ENCODE results near the gene SPN.
"Not testable (repeated sequence)": the region's sequence is repeated elsewhere in the genome, so short reads cannot be mapped to it uniquely, and the experiment has no call there.

SPN gene

GRCh38 chr16:29680180-29680598 is 17.1 kb downstream of the SPN start:
- DNase-seq = no peak

- DNase-seq = no peak
These were observed 20.6 kb downstream of the SPN start for GRCh38 chr16:29683543-29684090.

DNA sequence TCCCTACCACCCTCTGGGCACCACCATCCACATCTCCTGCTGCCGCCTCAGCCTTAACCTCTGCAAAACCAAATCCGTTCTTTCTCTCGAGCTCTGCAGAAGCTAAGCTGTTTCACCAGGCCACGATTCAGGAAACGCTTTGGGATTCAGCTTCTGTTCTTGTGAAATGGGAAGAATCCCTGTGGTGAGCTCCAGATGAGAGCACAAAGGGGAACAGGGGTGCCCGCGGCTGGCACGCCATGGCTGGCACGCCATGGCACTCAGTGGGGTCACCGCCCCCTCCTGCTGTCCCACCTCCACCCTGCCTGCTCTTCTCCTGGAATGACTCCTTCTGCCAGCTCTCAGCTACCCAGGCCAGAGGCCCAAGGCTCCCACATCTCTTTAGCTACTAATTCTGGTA is 21.6 kb downstream of the SPN start:
- no peak for DNase-seq

DNA sequence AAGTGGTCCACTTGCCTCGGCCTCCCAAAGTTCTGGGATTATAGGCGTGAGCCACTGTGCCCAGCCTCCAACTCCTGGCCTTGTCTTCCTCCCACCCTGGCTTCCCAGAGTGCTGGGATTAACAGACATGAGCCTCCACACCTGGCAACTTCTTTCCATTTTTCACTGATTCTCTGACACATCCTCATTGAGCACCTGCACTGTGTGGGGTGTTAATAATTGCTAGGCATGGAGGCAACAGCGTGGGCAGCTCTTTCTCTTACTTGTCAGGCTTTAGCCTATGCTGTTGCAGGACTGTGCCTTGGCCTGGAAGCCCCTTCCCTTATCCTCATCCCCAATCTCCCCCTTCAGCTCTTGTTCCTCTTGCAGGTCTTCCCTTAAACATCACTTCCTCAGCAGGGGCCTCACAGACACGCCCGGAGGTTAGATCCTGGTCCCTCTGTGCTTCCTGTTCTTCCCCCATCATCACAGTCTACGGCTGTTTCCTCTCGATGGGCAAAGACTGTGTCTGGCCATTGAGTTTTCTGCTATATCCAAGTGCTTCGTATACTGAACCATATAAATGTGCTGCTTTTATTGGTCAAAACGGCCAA is 23.8 kb downstream of the SPN start:
- no peak for DNase-seq

DNA sequence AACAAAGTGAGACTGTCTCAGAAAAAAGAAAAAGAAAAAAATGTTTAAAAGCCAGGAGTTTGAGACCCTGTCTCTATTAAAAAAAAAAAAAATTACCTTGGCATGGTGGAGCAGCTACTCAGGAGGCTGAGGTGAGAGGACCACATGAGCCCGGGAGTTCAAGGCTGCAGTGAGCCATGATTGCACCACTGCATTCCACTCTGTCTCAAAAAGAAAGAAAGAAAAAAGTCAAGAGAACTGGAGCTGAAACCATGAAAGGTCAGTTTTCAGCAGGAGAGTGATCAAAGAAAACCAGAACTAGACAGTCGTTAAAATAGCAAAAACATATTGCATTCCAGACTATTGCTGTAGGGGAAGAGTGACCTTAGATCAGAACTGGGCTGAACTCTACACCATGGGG is 24.7 kb downstream of the SPN start:
- DNase-seq = no peak

- DNase-seq = no peak
These were observed 25.1 kb downstream of the SPN start for GRCh38 chr16:29688172-29688571.

GRCh38 chr16:29689490-29690351 is 26.7 kb downstream of the SPN start:
- not testable (repeated sequence) for DNase-seq

DNA sequence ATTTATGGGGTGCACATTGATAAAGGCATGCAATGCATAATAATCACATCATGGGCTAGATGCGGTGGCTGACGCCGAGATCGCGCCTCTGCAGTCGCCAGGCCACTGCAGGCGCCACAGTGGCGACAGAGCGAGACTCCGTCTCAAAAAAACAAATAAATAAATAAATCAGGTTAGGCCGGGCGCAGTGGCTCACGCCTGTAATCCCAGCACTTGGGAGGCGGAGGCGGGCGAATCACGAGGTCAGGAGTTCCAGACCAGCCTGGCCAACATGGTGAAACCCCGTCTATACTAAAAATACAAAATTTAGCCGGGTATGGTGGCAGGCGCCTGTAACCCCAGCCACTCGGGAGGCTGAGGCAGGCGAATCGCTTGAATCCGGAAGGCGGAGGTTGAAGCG is 29.6 kb downstream of the SPN start:
- not testable (repeated sequence) for DNase-seq

GRCh38 chr16:29694384-29695195 is 31.5 kb downstream of the SPN start:
- DNase-seq = no peak

GRCh38 chr16:29695675-29696074 is 32.6 kb downstream of the SPN start:
- not testable (repeated sequence) for DNase-seq

GRCh38 chr16:29696881-29697331 is 33.9 kb downstream of the SPN start:
- DNase-seq = no peak

DNA sequence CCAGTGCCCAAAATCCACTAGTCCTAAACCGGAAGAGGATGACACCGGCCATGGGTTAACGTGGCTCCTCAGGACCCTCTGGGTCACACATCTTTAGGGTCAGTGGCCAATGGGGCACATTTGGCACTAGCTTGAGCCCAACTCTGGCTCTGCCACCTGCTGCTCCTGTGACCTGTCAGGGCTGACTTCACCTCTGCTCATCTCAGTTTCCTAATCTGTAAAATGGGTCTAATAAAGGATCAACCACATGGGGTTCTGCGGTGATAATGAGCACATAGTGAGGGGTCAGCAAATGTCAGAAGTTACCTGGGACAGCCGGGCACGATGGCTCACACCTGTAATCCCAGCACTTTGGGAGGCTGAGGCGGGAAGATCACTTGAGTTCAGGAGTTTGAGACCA is 34.3 kb downstream of the SPN start:
- no peak for DNase-seq

GRCh38 chr16:29698042-29698441 is 35.0 kb downstream of the SPN start:
- DNase-seq = no peak

GRCh38 chr16:29698484-29699323 is 35.7 kb downstream of the SPN start:
- DNase-seq = no peak

GRCh38 chr16:29699324-29700219 is 36.5 kb downstream of the SPN start:
- no peak for DNase-seq

DNA sequence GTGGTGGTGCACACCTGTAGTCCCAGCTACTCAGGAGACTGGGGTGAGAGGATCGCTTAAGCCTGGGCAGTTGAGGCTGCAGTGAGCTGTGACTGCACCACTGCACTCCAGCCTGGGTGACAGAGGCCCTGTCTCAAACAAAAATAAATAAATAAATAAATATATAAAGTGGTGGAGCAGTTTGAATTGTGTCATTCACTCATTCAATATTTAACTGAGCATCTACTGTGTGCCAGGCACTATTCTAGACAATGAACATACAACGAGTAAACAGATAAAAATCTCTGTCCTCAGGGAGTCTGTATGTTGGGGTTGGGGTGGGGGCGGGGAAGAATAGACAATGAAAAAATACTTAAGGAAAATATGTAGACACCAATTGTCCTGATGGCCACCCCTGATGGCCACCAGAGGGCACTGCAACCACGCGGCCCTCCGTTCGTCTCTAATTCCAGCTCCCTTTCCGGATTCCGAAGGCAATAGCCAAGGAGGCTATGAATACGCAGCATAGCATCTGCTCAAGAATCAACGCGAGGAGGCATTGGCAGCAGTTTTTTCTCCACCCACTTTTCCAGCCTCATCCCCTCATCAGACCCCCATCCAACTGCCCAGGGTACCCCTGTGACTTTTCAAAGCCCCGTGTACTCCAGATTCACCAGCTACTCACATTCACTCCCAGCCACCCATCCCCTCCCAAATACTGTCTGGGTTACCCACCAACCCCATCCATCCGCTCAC is 37.4 kb downstream of the SPN start:
- peak; percentile 66 for DNase-seq

DNA sequence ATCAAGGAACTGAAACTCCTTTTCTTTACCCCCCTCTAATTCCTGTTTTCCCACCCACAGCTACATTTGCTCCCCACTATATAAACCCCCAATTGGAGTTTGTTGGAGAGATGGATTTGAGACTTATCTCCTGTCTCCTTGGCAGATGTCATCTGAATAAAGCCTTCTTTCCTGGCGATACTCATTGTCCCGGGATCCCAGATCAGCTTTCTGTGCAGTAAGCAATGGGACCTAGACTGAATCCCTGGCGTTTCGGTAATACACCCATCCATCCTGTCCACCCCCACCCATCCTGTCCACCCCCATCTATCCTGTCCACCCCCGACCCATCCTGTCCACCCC is 38.1 kb downstream of the SPN start:
- DNase-seq = no peak

DNA sequence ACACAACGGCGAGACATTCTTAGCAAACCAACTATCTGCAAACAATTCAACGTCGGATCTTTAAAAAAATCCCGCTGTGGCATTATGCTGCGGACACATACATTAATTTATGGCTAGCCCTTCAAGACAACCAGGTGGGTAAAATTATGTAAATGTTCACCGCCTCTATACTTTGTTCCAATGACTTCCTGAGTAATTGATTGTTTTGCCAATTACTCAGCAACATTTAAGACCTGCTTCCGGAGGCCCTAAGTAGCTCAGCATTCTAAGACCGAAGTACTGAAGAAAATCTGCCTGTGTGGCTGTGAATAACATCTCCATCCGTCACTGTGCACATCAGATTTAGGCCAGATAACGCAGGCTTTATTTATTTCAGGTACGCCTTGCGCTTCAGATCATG is 39.2 kb downstream of the SPN start:
- DNase-seq = no peak

DNA sequence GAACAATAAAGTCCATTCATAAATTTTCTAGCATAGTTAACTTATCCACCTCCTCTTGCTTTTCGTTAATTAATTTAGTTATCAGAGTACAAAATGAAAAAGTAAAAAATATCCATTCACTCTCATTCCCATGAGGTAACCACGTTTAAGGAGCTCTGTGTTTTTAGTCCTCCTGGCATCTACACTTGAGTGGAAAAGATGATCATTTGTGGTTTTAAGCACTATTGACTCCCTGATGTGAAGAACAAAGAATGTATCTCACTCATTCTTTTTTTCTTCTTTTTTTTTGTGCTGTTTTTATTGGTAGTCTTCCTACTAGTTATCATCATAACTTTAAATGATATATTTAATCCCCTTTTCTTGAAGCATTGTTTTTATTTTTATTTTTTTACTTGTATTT is 42.0 kb downstream of the SPN start:
- no peak for DNase-seq

DNA sequence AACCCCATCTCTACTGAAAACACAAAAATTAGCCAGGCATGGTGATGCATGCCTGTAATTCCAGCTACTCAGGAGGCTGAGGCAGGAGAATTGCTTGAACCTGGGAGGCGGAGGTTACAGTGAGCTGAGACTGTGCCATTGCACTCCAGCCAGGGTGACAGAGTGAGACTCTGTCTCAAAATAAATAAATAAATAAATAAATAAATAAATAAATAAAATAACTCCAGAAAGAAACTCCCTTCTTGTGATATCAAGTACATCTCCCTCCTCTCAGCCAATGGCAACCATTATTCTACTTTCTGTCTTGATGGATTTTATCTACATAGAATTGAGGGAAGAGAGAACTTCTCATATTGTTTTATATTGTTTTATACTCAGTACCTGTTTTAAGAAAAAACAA is 44.1 kb downstream of the SPN start:
- not testable (repeated sequence) for DNase-seq

All from DMS153 (cell line).